GM23248 (cell line): ENCODE measurements around the gene LYPD4.

Source experiments
- EZH2 ChIP-seq: fragments of 200-600 bp; sonication (generic); IDR thresholded peaks from 2 replicates; pipeline ENCODE4 v1.6.1; 2018; ENCODE audit warnings: antibody characterized with exemption, mild to moderate bottlenecking; ENCODE audit not compliant: insufficient read depth, poor library complexity, severe bottlenecking
- EZH2phosphoT487 ChIP-seq: fragments of 200-600 bp; sonication (generic); IDR thresholded peaks from 2 replicates; pipeline ENCODE4 v1.6.1; 2018; ENCODE audit warnings: antibody characterized with exemption, moderate library complexity, mild to moderate bottlenecking, low read depth; ENCODE audit not compliant: insufficient read depth

GRCh38 chr19:41843371-41843770 lies 1.1 kb downstream of the LYPD4 start:
- TF ChIP-seq EZH2 (no peak), EZH2phosphoT487 (no peak)
